Activated CD4-positive, CD25-positive, alpha-beta regulatory T cell treated with anti-CD3 and anti-CD28 coated beads, Interleukin-2, amount 50 U/mL, for 16 hours (primary cell): ENCODE measurements around the gene GATB.
"Not testable (repeated sequence)": the region's sequence is repeated elsewhere in the genome, so short reads cannot be mapped to it uniquely, and the experiment has no call there.

ENCODE experiments used
- DNase-seq: peaks from one replicate; pipeline ENCODE4 v3.0.0-alpha.2; 2020; ENCODE audit warnings: low read depth, low spot score

GATB gene

DNA sequence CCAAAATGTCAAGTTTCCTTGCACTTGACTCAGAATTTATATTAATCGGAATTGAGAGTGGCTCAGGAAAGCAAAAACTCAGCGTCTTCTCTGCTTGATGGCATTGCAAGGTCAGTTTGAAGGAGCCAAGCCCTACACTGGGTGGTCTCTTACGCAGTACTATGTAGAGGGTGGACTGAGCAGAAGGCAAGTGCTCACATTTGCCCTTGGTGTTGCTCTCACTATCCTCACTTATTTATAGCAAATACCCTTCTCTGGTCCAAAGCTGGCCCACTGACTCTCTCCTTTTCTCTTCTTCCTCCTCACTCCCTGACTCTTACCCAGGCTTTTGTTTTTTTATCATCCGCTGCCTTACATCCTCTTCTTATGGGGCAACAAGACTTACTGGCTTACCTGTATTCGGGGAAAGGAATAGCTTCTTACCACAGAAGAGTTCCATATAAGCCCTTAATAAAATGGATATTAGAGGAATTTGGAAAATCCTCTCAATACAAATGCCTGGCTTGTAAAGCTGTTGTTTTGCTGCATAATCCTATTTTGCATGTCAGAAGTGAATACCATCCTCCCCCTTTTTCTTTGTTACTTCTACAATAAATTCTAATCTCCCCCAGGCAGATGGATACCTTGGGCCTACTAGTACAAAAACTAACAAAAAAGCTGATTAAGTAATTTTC lies 24.8 kb upstream of the GATB start:
- DNase-seq, result no peak

GRCh38 chr4:151784706-151785105 lies 23.9 kb upstream of the GATB start:
- DNase-seq, result no peak

DNA sequence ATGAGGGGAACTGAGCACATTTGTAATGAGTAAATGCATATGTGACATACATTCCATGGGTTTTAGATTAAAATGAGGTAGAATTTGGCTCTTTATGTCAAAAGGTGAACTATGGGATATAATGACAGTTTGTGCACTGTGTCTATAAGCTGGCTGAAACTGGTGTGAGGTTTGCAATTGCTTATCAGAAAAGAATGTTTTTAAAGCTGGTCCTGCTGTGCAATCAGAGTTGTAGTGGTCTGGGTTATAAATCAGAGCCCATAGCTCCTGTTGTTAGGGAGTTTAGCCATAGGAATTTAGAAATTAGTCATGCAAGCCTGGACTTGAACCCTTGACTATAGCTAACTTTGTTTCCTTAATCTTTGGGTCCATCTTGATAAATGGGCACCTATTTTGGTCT lies 23.1 kb upstream of the GATB start:
- no peak for DNase-seq

DNA sequence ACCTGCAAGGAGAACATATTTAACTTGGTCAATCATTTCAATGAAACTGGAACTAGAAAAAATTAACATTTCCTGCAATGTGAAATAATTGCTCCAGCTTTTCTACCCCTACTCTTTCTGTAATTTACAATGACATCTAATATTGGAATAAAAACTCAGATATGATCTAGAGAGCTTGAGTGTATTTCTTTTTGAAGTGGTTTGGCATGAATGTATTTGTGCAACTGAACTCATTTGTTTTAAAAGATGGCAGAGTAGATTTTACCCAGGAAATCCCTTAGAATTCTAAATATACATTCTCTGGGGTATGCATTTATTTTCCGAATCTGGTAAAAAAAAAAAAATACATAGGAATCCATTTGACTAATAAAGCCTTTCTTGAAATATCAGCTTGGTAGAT lies 21.5 kb upstream of the GATB start:
- DNase-seq, result no peak

GRCh38 chr4:151781026-151781425 lies 20.2 kb upstream of the GATB start:
- no peak for DNase-seq

DNA sequence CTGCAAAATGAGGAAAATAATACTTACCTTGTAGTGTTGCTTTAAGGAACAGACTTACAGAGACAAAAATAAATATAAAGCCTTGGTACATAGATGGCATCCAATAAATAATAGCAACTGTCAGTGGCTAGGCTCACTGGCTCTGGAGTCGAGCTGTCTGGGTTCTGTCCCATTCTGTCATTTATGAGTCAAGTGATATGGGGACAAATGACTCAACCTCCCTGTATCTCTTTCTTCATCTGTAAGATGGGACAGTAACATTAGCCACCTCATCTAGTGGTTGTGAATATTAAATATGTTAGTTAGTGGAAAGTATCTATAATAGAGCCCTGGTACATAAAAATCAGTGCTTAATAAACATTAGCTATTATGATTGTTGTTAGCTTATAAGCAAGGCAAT lies 16.7 kb upstream of the GATB start:
- no peak for DNase-seq

- DNase-seq, result no peak
Measured at GRCh38 chr4:151774324-151774723, 13.5 kb upstream of the GATB start.

DNA sequence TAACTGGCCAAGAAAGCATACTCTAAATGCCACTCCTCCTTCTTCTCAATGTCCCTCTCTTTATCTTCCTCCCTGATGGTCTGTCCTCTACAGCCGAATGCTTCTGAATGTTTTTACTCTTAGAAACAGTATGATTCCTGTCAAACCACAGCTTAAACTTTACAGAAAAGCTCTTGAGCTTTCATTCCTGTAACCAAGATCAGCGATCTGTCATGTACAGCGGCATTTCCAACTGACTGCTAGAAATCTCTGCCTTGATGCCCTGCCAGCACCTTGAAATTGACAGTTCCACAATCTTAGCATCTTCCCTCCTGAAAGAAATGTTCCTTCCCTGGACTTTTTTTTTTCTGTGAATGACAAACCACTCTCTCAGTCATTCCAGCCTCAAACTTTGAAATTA lies 11.5 kb upstream of the GATB start:
- no peak for DNase-seq

- DNase-seq, result no peak
Measured at GRCh38 chr4:151771664-151772063, 10.9 kb upstream of the GATB start.

DNA sequence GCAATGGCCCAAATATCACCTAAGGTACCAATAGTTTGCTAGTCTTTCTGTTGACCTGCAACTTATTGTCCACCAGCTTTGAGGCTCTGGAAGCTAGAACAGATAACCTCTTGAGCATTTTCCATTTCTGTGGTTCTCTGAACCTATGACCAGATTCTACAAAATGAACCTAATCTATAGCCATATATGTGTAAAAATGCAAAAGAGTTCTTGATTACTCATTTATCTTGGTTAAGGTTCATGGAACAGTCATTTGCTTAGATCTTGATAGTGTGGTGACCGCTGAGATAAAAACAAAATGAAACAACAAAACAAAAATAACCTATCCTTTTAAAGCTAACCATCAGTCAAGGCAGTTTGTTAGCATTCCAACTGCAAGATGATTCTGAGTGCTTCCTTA lies 9.3 kb upstream of the GATB start:
- no peak for DNase-seq

DNA sequence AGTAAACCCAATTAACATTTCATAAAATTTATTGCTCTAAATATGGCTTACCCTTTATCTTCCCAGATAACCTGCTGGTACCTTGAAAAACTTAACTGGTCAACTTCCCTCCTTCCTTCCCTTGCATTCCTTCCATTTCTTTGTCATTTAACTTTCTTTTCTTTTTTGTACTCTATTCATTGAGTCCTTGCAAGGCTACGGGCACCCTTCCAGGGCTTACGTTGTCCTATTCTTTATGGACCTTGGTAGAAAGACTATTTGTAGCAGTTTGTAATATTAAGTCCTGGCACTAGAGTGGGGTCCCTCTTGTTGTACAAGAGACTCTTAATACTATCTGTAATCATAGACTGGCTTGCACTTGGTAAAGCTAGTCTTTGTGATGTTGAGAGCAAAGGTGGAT lies 8.0 kb upstream of the GATB start:
- DNase-seq, result no peak

GRCh38 chr4:151766691-151767090 lies 5.9 kb upstream of the GATB start:
- no peak for DNase-seq

- no peak for DNase-seq
Measured at GRCh38 chr4:151760002-151760401, 805 bp downstream of the GATB start.

- no peak for DNase-seq
Measured at GRCh38 chr4:151753056-151753455, 7.8 kb downstream of the GATB start.

DNA sequence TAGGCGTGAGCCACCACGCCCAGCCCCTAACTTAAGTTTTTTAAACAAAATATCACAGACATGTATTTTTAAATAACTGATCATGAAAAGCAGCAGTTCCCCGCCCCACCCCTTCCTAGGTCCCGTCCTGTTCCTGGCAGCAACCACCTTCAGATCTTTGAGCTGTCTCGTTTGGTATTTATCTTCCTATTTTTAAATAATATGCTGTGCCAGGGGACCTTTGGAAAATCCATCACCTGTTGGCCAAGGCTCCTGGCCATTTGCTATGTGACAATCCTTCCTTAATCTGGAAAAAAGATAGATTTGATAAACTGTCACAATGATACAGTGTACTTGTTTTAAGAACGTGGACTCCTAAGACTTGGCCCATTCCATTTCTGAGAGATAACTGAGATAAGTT lies 10.7 kb downstream of the GATB start:
- no peak for DNase-seq

DNA sequence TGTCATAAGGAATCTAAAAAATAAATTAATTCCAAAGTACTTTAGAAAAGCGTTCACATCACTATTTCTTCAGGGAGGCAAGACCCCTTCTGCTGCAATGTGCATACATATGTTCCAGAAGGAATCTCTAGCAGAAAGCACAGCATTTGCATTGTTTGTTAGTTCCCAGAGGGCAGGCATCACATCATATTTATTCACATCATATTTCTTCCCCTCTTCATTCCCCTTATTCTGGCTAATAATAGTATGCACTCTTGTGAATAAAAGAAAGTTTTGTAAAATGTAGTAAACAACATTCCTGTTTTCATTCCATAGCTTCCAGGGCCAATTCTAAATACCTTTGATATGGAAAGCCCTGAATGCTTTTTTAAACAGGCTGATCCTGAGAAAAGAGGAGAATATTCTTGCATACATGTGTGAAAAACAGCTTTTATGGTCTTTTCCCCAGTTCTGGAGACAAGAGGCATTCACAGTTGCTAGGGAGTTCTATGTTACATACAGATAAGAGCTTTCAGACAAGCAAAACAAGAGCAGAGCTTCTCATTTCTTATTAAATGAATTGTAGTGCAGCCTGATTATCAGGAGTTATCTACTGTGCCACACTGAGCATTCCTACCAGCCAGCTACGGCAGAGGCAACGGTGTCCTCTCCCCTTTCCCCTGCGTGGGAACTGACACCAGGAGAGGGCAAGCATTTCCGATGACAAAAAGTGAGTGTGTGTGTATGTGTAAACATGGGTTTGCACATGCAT lies 15.2 kb downstream of the GATB start:
- no peak for DNase-seq

DNA sequence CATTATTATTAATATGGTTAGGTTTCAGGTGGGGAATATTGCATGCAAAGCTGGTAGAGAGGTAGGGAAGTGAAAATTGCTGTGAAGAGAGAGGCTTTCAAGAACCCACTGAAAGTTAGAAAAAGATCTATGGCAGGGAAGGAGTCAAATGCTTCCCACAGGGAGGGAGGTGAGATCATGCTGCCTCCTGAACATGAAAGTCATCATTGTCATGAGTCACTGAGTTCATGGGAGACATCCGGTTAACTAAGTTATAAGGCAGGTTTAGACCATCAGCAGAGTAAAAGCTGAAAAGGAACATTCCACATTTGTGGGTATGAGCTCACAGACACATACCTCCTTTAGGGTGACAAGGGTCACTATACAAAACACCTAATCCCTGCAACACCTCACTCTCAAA lies 16.2 kb downstream of the GATB start:
- no peak for DNase-seq

DNA sequence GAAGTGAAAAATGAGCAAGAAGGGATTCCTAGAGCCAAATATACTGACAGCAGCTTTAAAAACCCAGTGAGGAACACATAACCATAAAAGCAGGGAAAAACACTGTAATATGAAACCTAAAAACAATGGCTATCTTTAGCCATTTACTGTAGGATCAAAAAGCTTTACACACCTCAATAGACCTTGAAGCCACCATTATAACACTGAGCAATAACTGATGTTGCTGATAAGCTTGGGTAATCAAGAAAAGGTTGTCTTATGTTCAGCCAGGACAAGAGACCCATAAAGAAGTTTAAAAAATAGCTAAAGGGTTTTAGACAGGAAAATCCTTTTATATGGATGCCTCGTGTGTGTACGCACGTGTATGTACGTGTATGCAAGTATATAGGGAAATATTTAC lies 16.9 kb downstream of the GATB start:
- no peak for DNase-seq

GRCh38 chr4:151743128-151743854 lies 17.5 kb downstream of the GATB start:
- DNase-seq, result no peak

GRCh38 chr4:151738720-151739517 lies 21.9 kb downstream of the GATB start:
- no peak for DNase-seq

DNA sequence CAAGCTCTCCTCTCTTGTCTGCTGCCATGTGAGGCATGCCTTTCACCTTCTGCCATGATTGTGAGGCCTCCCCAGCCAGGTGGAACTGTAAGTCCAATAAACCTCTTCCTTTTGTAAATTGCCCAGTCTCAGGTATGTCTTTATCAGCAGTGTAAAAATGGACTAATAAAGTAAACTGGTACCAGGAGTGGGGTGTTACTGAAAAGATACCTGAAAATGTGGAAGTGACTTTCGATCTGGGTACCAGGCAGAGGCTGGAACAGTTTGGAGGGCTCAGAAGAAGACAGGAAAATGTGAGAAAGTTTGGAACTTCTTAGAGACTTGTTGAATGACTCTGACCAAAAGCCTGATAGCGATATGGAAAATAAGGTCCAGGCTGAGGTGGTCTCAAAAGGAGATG lies 24.0 kb downstream of the GATB start:
- DNase-seq, result not testable (repeated sequence)

- DNase-seq, result no peak
Measured at GRCh38 chr4:151736361-151736760, 24.4 kb downstream of the GATB start.
